ENCODE data around the gene ABLIM3. TPM values are rescaled to one million over a fixed set of nuclear protein-coding genes. Genes with fewer than 3 reads are reported as not detected.
A peak's percentile ranks its signal among the peaks of the same experiment; 100 is the strongest.

ABLIM3 gene
- total RNA-seq, 1 donor from 2014 or later, result not detected

DNA sequence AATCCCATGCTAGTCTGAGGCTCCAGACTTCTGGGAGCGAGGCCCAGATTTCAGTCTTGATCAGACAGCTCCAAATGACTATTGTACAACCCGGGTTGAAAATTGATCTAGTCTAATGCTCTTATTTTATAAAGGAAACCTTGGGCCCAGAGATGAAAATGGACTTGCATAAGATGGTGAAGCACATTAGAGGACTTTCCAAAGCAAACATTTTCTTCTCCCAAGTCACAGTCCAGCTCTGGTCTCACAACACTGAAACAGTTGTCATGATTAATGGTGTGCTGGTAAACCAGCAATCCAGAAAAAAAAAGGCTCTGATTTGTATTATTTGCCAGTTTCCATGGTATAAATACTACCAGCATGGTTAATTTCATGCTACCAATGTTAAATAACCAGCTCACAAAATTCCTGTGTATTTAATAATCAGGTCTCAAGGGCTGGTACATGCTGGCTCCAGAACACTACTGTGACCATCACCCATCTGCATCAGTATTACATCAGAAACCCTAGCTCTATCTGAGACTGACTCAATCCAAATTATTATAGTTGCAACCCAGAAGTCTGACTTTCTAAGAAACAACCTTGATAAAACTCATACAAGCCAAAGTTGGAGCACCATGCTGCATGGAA is 32.5 kb upstream of the ABLIM3 start:
- intact Hi-C loops (cut with micrococcal nuclease), result no loop called here
- Mint-ChIP-seq H3K4me1 (no peaks in the 10 kb centered on the region), H3K9me3 (no peaks in the 10 kb centered on the region), H3K27me3 (peaks cover 5% of the 10 kb centered on the region), H3K27ac (no peak overlapping the region), H3K36me3 (ENCODE audit: low read depth) (no peaks in the 10 kb centered on the region), H3K4me3 (no peak overlapping the region)
- ATAC-seq (ENCODE audit: low read depth) (no peak), DNase-seq (no peak)
- TF ChIP-seq, protein P1, sequence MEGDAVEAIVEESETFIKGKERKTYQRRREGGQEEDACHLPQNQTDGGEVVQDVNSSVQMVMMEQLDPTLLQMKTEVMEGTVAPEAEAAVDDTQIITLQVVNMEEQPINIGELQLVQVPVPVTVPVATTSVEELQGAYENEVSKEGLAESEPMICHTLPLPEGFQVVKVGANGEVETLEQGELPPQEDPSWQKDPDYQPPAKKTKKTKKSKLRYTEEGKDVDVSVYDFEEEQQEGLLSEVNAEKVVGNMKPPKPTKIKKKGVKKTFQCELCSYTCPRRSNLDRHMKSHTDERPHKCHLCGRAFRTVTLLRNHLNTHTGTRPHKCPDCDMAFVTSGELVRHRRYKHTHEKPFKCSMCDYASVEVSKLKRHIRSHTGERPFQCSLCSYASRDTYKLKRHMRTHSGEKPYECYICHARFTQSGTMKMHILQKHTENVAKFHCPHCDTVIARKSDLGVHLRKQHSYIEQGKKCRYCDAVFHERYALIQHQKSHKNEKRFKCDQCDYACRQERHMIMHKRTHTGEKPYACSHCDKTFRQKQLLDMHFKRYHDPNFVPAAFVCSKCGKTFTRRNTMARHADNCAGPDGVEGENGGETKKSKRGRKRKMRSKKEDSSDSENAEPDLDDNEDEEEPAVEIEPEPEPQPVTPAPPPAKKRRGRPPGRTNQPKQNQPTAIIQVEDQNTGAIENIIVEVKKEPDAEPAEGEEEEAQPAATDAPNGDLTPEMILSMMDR (IDR thresholded peaks at IDR 0.05), result no peak
- ChIA-PET CTCF (no interaction called here), POLR2A (no interaction called here)

DNA sequence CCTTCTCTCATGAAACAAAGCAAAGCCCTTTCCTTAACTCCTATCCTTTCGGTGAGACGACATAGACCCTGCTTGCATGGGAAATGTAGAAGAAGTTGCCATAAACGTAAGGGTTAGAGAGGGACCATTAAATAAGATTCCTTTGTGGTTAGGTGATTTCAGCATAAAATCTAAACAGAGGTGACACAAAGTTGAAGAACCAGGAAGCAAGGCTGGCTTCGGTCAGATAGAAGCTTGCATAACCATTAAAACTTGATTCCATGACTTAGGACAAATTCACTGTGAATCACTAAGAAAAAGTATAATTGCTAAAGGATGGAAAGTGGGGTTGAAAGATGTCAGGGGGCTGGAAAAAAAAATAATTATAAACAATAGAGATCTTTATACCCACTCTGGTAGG is 30.9 kb upstream of the ABLIM3 start:
- CTCF ChIA-PET, result no interaction called here
- intact Hi-C loops (cut with micrococcal nuclease), result loop anchor here (10.0 kb wide), 1 partner anchor 1256 kb away; no protein-coding TSS in a partner anchor
- TF ChIP-seq, protein P1 (IDR thresholded peaks at IDR 0.05), result no peak
- no peaks in the 10 kb centered on the region for H3K9me3 Mint-ChIP-seq
- no peaks in the 10 kb centered on the region for H3K36me3 Mint-ChIP-seq (ENCODE audit: low read depth)
- no peak overlapping the region for H3K4me3 Mint-ChIP-seq
- DNase-seq (no peak), ATAC-seq (ENCODE audit: low read depth) (no peak)
- POLR2A ChIA-PET, result no interaction called here
- H3K27ac Mint-ChIP-seq, result no peak overlapping the region
- H3K4me1 Mint-ChIP-seq, result no peaks in the 10 kb centered on the region
- H3K27me3 Mint-ChIP-seq, result peaks cover 10% of the 10 kb centered on the region

DNA sequence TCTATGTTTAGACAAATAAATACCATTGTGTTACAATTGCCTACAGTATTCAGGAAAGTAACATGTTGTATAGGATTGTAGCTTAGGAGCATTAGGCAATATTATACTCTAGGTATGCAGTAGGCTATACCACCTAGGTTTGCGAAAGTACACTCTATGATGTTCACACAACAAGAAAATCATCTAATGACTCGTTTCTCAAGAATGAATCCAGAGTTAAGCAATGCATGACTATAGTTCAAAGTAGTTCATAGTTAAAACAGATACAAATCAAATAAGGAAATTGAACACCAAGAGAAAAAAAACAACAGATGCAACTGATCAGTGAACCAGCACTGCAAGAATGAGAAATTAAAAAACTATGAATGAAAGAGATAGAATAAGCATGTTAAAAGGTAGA is 27.6 kb upstream of the ABLIM3 start:
- Mint-ChIP-seq H3K4me1 (no peaks in the 10 kb centered on the region), H3K27me3 (peaks cover 20% of the 10 kb centered on the region), H3K9me3 (no peaks in the 10 kb centered on the region), H3K27ac (no peak overlapping the region), H3K36me3 (ENCODE audit: low read depth) (no peaks in the 10 kb centered on the region), H3K4me3 (no peak overlapping the region)
- intact Hi-C loops (cut with micrococcal nuclease), result loop anchor here (1.0 to 10.0 kb wide), 5 partner anchors 380 to 1259 kb away; no protein-coding TSS in a partner anchor
- POLR2A ChIA-PET, result no interaction called here
- no peak for DNase-seq
- TF ChIP-seq, protein P1 (IDR thresholded peaks at IDR 0.05), result no peak
- CTCF ChIA-PET, result interaction anchor here (2.2 kb wide), 1 partner anchor 379 kb away, joined by 8 read pairs; no protein-coding TSS in a partner anchor
- no peak for ATAC-seq (ENCODE audit: low read depth)

DNA sequence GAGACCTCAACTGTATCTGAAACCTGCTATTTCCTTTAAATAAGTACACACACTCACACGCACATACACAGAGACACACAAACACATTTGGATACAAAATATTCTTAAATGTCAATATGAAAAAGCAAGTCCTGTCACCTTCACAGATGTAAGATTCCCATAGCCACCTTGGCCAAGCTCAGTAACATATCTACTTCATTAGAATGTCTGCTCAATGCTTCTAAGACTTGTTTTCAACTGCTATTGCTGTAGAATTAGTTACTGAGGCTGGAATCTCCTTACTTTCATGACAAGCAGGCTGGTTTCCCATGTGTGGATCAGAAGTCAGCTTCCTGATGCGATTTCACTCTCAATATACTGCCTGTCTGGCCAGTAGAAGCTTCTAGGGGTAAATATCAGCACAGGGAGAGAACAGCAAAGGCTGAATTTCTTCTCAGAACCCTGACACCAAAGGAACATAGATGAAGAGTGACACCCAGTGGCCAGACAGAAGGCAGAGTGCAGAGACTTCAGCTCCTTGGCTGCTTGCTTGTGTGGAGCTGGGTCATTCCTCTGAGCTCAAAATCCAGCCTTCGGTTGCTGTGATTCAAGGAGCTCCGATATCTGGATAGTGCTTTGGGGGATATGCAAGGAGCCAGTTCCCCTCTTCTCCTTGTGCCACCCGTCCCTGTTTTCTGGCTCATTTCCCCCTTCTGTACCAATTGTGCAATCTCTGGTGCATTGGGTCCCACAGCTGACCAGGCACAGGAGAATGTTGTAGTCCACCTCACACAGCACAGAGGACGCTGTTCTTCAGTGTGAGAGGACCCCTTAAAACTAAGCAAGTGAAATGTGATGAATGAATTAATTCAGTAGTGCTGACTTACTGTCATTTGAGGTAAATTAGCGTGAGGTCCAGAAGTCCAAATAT is 26.6 kb upstream of the ABLIM3 start:
- ATAC-seq (ENCODE audit: low read depth), result peak; percentile 45
- Mint-ChIP-seq H3K4me3 (no peak overlapping the region), H3K4me1 (no peaks in the 10 kb centered on the region), H3K27me3 (peaks cover 23% of the 10 kb centered on the region), H3K36me3 (ENCODE audit: low read depth) (no peaks in the 10 kb centered on the region), H3K9me3 (no peaks in the 10 kb centered on the region), H3K27ac (no peak overlapping the region)
- intact Hi-C loops (cut with micrococcal nuclease), result loop anchor here (1.0 to 10.0 kb wide), 5 partner anchors 381 to 1260 kb away; no protein-coding TSS in a partner anchor
- TF ChIP-seq, protein P1 (IDR thresholded peaks at IDR 0.05), result no peak
- no peak for DNase-seq
- ChIA-PET CTCF (interaction anchor here (0.9 to 3.1 kb wide), 11 partner anchors 10 to 671 kb away, joined by 3 to 15 read pairs (median 5); no protein-coding TSS in a partner anchor), POLR2A (no interaction called here)

DNA sequence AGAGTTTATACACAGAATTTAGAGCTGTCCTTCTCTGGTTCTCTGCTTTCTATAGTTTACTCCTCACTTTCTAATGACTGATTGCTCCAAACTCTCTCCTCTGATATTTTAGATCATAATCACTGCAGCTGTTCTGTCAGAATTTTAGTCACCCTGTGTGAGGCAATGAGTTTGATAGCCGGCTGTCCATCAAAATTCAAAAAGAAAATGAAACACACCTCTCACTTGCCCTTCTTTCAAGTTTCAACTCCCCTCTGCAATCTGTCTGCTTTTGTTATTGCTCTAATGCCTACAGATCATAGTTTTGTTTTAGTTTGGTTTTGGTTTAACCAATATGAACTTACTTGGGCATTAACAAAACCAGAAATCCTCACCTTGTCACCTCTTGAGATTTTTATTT is 23.3 kb upstream of the ABLIM3 start:
- ChIA-PET POLR2A (no interaction called here), CTCF (no interaction called here)
- TF ChIP-seq, protein P1 (IDR thresholded peaks at IDR 0.05), result no peak
- Mint-ChIP-seq H3K27me3 (peaks cover 21% of the 10 kb centered on the region), H3K36me3 (ENCODE audit: low read depth) (no peaks in the 10 kb centered on the region), H3K27ac (no peak overlapping the region), H3K4me1 (no peaks in the 10 kb centered on the region), H3K4me3 (no peak overlapping the region), H3K9me3 (no peaks in the 10 kb centered on the region)
- intact Hi-C loops (cut with micrococcal nuclease), result loop anchor here (10.0 kb wide), 1 partner anchor 1263 kb away; no protein-coding TSS in a partner anchor
- ATAC-seq (ENCODE audit: low read depth) (no peak), DNase-seq (no peak)

Measured in activated B cell treated with CpG ODN at 0.5 μM for 24 hours (primary cell).